ENCODE measurements around the gene ARHGAP21.

Gene ARHGAP21

GRCh38 chr10:24554036-24554435 is 169.7 kb downstream of the ARHGAP21 start:
- Histone ChIP-seq H3K27ac (ENCODE audit: low read depth, low read length) (no peak overlapping the region), H3K4me1 (ENCODE audit: control insufficient read depth, low read length) (no peaks in the 10 kb centered on the region), H3K79me2 (ENCODE audit: control insufficient read depth, low read length) (no peaks in the 10 kb centered on the region), H4K20me1 (ENCODE audit: control insufficient read depth, insufficient read depth, low read depth, low read length) (no peaks in the 10 kb centered on the region), H3K27me3 (ENCODE audit: control insufficient read depth, low read length) (no peaks in the 10 kb centered on the region), H3K36me3 (ENCODE audit: control insufficient read depth, low read length) (no peaks in the 10 kb centered on the region), H3K4me2 (ENCODE audit: low read length) (no peak overlapping the region), H3K4me3 (ENCODE audit: low read length) (no peak overlapping the region), H3K9me2 (replicated peaks; ENCODE audit: control insufficient read depth, low read length) (no peaks in the 10 kb centered on the region), H3F3A (ENCODE audit: control insufficient read depth, insufficient read depth) (no peaks in the 10 kb centered on the region), H3K9me3 (ENCODE audit: control insufficient read depth, insufficient read depth, low read length) (no peaks in the 10 kb centered on the region)
- no peak for TF ChIP-seq EZH2phosphoT487 (IDR thresholded peaks at IDR 0.05; ENCODE audit: borderline replicate concordance, low read length)

- Histone ChIP-seq H3K9me3 (ENCODE audit: control insufficient read depth, insufficient read depth, low read length) (no peaks in the 10 kb centered on the region), H3F3A (ENCODE audit: control insufficient read depth, insufficient read depth) (no peaks in the 10 kb centered on the region), H3K27me3 (ENCODE audit: control insufficient read depth, low read length) (no peaks in the 10 kb centered on the region), H3K4me2 (ENCODE audit: low read length) (no peak overlapping the region), H3K4me3 (ENCODE audit: low read length) (no peak overlapping the region), H3K9me2 (replicated peaks; ENCODE audit: control insufficient read depth, low read length) (no peaks in the 10 kb centered on the region), H3K27ac (ENCODE audit: low read depth, low read length) (no peak overlapping the region), H3K4me1 (ENCODE audit: control insufficient read depth, low read length) (no peaks in the 10 kb centered on the region), H3K79me2 (ENCODE audit: control insufficient read depth, low read length) (no peaks in the 10 kb centered on the region), H4K20me1 (ENCODE audit: control insufficient read depth, insufficient read depth, low read depth, low read length) (no peaks in the 10 kb centered on the region), H3K36me3 (ENCODE audit: control insufficient read depth, low read length) (no peaks in the 10 kb centered on the region)
- TF ChIP-seq EZH2phosphoT487 (IDR thresholded peaks at IDR 0.05; ENCODE audit: borderline replicate concordance, low read length) (no peak), CTCF (IDR thresholded peaks at IDR 0.05; ENCODE audit: low read depth, low read length, poor library complexity, severe bottlenecking) (no peak)
These were observed 170.6 kb downstream of the ARHGAP21 start for GRCh38 chr10:24553051-24553612.

- Histone ChIP-seq H3K79me2 (ENCODE audit: control insufficient read depth, low read length) (no peaks in the 10 kb centered on the region), H4K20me1 (ENCODE audit: control insufficient read depth, insufficient read depth, low read depth, low read length) (no peaks in the 10 kb centered on the region), H3K4me1 (ENCODE audit: control insufficient read depth, low read length) (no peaks in the 10 kb centered on the region), H3K4me2 (ENCODE audit: low read length) (no peak overlapping the region), H3K4me3 (ENCODE audit: low read length) (no peak overlapping the region), H3K27me3 (ENCODE audit: control insufficient read depth, low read length) (no peaks in the 10 kb centered on the region), H3K36me3 (ENCODE audit: control insufficient read depth, low read length) (no peaks in the 10 kb centered on the region), H3K9me2 (replicated peaks; ENCODE audit: control insufficient read depth, low read length) (no peaks in the 10 kb centered on the region), H3K9me3 (ENCODE audit: control insufficient read depth, insufficient read depth, low read length) (no peaks in the 10 kb centered on the region), H3F3A (ENCODE audit: control insufficient read depth, insufficient read depth) (no peaks in the 10 kb centered on the region), H3K27ac (ENCODE audit: low read depth, low read length) (no peak overlapping the region)
- TF ChIP-seq EZH2phosphoT487 (IDR thresholded peaks at IDR 0.05; ENCODE audit: borderline replicate concordance, low read length), result no peak
- no peak for TF ChIP-seq CTCF (IDR thresholded peaks at IDR 0.05; ENCODE audit: low read depth, low read length, poor library complexity, severe bottlenecking)
These were observed 171.2 kb downstream of the ARHGAP21 start for GRCh38 chr10:24552346-24553016.

GRCh38 chr10:24551161-24551560 is 172.5 kb downstream of the ARHGAP21 start:
- no peaks in the 10 kb centered on the region for H3F3A ChIP-seq (ENCODE audit: control insufficient read depth, insufficient read depth)
- no peaks in the 10 kb centered on the region for H3K4me1 ChIP-seq (ENCODE audit: control insufficient read depth, low read length)
- no peaks in the 10 kb centered on the region for H3K79me2 ChIP-seq (ENCODE audit: control insufficient read depth, low read length)
- no peaks in the 10 kb centered on the region for H3K9me2 ChIP-seq (replicated peaks; ENCODE audit: control insufficient read depth, low read length)
- no peaks in the 10 kb centered on the region for H3K36me3 ChIP-seq (ENCODE audit: control insufficient read depth, low read length)
- H3K27ac ChIP-seq (ENCODE audit: low read depth, low read length), result no peak overlapping the region
- no peak overlapping the region for H3K4me3 ChIP-seq (ENCODE audit: low read length)
- no peaks in the 10 kb centered on the region for H4K20me1 ChIP-seq (ENCODE audit: control insufficient read depth, insufficient read depth, low read depth, low read length)
- H3K9me3 ChIP-seq (ENCODE audit: control insufficient read depth, insufficient read depth, low read length), result no peaks in the 10 kb centered on the region
- no peaks in the 10 kb centered on the region for H3K27me3 ChIP-seq (ENCODE audit: control insufficient read depth, low read length)
- no peak for TF ChIP-seq EZH2phosphoT487 (IDR thresholded peaks at IDR 0.05; ENCODE audit: borderline replicate concordance, low read length)
- TF ChIP-seq CTCF (IDR thresholded peaks at IDR 0.05; ENCODE audit: low read depth, low read length, poor library complexity, severe bottlenecking), result no peak
- H3K4me2 ChIP-seq (ENCODE audit: low read length), result no peak overlapping the region

Data from DOHH2 (cell line).